Jurkat, Clone E6-1 (cell line): ENCODE data around the gene ACE2.
A peak's percentile ranks its signal among the peaks of the same experiment; 100 is the strongest.

Experiments used
- DNase-seq: peaks from one replicate; pipeline ENCODE4 v3.0.0-alpha.2; 2011; ENCODE audit warnings: low read depth, low spot score
- H3K4me3 ChIP-seq: 2 replicates; pipeline ENCODE4 v1.5.1; 2011; ENCODE audit warnings: mild to moderate bottlenecking, low read length, control low read depth, moderate library complexity

The ACE2 gene

DNA sequence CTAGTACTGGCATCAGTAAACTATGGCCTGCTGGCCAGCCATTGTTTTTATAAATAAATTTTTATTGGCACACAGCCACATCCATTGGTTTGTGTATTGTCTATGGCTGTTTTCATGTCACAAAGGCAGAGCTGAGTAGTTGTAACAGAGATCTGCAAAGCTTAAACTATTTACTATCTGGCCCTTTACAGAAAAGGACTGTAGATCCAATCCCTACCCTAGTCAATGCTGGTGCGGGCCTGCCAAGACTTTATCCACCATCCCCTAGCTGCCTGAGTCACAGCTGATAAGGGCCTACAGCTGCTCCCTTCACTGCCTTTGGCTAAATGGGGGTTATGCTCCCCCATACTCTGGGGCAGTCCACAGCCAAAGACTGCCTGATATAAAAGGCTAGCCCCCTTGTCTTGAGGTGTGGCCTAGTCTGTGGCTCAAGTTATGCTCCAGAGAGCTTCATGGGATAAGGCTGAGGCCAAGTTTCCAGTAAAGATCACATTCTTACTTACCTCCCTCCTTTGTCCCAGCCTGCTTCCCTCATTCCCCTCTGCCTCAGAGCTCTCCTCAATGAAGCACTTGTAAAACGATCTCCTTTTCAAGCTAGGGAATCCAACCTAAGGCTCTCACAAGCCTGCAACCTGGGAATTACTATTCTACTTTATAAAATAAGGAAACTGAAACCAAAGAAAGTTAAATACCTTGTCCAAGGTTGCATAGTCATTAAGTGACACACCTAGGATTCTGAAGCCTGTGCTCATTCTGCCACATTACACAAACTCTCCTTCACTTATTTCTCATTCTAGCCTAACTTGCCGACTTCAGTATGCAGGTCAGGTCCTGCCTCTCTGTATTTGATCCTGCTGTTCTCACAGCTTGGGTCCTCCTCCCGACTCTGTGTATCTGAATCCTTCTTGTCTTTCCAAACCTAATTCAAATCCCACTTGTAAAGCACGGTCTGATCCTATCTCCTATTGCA, 20.7 kb downstream of the ACE2 start:
- H3K4me3 ChIP-seq = no peak overlapping the region
- DNase-seq = no peak

DNA sequence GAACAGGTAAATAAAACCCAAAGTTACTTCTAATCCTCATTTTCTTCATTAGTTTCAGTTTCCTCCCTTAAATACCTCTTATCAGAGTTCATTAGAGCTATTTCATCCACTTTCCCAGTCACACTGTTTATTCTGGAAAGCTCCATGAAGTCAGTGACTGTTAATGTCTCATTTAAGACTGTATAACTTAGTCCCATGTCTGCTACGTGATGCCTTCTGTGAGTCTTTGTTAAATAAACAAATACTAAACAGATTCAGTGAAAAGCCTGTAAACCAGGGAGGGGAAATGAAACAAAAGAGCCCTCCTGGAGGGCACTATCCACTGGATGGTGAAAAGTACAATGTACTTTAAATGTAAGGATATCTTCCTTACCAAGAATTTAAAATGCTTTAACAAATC, 24.7 kb downstream of the ACE2 start:
- DNase-seq = no peak
- H3K4me3 ChIP-seq = no peak overlapping the region

DNA sequence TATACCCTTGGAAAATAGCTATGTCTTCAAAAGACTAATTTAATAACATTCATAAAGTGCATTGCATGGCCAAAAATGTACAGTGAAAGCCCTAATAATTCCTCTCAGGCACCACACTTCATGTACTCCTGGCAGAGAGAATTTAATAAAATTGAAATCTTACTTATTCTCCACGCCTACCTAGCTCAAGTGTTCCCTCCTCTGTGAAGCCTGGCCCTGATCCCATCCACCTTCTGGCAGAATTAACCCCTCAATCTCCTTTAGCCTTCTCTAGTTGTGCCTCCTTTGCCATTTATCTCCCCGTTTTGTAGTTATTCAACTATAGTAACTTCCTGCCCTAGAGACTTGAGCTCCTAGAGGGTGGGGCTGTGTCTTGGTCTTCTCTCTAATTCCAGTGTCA, 26.7 kb downstream of the ACE2 start:
- DNase-seq = no peak
- no peak overlapping the region for H3K4me3 ChIP-seq

DNA sequence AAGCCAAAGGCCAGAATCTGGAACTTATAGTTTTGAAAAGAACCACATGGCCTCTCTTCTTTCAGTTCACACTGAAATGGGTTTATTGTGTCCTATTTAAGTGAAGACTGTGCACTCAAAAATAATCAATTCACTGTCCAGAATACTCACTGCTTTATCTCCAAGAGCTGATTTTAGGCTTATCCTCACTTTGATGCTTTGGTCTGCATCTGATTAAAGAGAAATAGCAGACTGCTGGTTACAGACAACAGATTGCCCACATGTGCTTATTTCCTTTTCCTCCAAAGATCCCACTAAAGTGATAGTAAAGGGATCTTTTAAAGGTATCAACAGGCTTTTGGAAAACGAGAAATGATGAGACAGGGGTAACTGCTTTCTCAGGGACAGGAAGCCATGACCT, 30.6 kb downstream of the ACE2 start:
- no peak overlapping the region for H3K4me3 ChIP-seq
- no peak for DNase-seq

DNA sequence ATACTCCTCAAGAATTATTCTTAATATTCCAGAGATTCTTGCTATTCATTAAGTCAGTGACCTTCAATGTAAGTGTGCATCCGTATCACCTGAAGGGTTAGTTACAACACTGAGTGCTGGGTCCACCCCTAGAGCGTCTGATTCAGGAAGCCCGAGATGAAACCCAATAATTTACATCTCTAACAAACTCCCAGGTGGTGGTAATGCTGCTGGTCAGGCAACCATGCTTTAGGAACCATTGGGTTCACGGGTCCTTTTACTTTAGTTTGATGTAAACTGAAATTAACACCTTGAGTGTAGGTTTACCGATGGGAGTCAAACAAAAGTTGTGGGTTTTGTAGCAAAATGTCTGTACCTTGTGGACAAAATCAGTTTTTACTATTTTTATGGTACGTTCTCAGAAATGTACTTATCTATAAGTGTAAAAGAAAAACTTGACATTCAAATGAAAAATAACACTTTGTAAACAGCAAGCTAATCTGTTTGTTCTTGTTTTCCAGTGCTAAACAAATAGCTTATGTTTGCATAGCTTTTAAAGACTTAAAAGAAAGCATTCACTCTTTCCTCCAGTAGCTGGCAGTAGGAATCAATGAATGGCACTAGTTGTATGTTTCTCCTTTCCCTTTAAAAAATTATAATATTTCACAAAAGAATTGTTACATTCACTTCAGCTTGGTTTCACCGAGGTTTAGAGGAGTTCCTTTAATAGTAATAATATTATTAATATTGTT, 32.7 kb downstream of the ACE2 start:
- DNase-seq = no peak
- H3K4me3 ChIP-seq = no peak overlapping the region

DNA sequence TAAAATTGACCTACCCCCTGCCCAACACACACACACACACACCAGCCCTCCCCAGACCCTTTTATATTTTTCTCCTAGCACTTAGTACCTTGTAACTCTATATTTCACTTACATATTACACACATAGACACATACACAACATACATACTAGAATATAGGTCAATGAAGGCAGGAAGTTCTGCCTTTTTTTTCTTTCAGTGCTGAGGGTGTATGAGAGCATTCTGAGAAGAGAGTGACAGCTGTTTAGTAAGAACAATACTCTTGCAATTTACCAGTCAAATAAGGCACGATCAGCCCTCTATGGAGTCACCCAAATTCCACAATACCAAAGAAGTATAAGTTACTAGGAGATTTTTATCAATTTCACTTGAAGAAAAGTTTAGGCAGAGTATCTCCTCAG, 33.5 kb downstream of the ACE2 start:
- H3K4me3 ChIP-seq = no peak overlapping the region

DNA sequence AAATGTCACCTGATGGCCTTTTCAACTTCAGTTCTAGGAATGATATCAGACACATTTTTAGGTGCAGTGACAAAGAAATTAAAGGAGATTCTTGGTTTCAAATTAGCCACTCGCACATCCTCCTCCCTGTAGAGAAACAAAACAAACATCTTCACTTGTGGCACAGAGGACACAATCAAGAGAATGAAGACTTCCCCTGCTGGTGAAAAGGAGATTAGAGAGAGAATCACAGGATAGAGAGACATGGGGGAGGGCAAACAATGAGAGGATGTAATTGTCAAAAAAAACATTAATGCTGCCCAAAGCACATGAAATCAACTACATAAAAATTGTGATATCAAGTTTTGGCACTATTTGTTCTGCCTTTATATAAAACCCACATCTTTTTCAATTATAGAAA, 34.5 kb downstream of the ACE2 start:
- no peak overlapping the region for H3K4me3 ChIP-seq
- DNase-seq = no peak

More for the DNA sequence above, 33.5 kb downstream of the ACE2 start:
- DNase-seq = no peak

DNA sequence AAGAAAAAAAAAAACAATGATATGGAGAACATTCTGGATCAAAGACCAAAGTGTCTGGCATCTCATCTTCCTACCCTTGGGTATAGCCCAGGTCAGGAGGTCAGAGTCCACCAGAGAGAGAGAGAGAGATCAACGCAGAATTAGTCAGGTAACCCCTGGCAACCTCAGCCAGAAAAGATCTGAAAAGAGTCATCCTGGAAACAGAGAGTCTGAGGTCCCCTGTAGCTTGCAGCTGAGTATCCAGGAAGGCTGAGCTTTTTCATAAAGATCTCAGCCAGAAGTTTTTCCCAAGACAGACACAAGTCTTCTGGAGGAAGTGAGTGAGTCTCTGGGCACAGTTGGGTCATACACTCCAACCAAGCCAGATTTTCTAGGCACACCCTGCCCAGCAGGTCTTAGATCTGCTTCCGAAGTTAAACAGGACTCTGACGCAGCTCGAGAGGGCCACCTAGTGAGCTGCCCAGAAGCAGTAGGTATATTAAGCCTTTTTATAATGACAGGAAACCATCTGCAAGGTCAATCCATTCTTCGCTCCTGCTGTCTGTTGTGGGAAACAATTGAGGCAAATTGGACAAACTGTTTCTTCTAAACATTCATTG, 35.7 kb downstream of the ACE2 start:
- H3K4me3 ChIP-seq = no peak overlapping the region
- peak; percentile 5 for DNase-seq

DNA sequence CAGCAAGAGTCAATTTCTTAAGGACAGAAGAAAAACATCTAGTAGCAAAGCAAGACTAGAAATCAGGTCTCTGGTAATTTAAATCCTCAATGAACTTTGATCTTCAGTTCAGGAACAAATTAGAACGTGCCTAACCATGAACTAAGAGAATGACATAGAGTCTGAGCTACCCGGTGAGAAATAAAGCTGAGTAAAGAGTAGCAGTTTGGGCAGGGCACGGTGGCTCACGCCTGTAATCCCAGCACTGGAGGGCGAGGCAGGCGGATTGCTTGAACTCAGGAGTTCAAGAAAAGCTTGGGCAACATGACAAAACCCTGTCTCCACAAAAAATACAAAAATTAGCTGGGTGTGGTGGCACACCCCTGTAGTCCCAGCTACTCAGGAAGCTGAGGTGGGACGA, 37.7 kb downstream of the ACE2 start:
- no peak for DNase-seq
- H3K4me3 ChIP-seq = no peak overlapping the region

DNA sequence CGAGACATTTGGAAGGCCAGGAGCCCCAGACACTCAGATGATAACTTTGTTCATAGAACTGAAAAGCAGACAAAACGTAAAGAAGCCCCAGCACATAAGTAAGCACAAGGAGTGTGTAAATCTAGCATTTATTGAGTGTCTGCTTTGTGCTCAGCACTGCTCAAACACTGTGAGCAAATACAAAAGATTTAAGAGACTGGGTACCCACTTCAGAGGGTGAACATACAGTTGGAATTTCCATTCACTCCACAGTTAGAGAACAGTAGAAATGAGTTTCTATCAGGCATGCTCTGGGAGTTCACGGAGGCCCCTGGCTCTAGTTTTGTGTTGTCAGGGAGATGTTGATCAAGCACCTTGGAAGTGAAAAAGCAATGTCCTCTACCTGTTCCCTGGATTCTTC, 39.8 kb downstream of the ACE2 start:
- no peak overlapping the region for H3K4me3 ChIP-seq
- no peak for DNase-seq

DNA sequence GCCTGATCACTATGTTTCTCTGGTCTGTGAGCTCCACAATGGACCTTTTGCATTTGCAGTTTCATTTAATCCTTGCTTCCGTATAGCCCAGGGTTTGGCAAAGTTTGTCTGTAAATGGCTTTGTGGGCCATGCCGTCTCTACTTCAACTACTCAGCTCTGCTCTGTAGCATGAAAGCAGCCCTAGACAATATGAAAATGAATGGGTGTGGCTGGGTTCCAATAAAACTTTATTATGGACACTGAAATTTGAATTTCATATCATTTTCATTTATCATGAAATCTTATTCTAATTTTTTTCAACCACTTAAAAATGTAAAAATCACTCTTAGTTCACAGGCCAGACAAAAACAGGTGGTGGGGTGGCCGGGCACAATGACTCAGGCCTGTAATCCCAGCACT, 41.5 kb downstream of the ACE2 start:
- H3K4me3 ChIP-seq = no peak overlapping the region
- DNase-seq = no peak

DNA sequence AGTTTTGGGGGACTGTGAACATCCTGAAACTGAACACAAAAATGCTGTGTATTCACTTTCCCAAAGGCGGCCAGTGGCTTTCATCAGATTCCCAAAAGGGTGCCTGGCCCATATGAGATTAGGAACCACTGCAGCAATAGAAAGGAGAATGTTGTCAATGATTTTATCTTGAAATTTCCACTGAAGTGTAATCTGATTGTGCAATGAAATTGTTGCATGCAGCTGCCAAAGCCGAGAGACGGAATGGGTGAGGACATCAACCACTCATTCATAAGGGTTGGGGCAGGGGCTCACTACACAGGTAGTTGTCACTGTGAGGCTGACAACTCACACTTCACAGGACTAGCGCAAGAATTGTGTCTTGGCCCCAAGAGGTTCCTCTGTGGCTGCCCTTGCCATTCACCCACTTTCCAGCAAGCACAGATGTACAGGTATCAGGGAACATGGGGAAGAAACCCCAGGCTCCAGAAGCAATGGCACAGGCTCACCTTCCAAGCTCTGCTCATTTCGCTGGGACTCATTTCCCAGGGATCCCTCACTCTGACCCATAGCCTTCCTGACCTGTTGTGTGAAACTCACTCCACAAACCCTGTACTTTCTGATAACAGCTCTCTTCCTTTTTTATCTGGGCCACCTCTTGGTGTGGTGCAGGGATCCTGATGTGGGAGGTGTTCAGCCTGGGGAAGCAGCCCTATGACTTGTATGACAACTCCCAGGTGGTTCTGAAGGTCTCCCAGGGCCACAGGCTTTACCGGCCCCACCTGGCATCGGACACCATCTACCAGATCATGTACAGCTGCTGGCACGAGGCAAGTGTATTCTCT, 51.4 kb downstream of the ACE2 start:
- no peak overlapping the region for H3K4me3 ChIP-seq
- no peak for DNase-seq

DNA sequence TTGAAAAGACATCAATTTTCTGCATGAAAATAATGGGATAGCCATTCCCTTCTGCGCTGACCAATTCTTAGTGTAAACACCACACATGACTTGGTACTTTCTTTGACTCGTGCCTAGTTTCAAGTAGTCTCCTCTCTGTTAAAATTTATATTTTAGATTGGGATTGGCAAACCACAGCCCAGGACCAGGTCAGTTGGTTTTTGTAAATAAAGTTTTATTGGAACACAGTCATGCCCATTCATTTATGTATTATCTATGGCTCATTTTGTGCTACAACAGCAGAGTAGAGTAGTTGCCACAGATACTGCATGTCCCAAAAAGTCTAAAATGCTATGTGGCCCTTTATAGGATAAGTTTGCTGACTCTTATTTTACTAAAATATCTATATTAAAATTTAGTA, 53.4 kb downstream of the ACE2 start:
- DNase-seq = no peak
- no peak overlapping the region for H3K4me3 ChIP-seq

DNA sequence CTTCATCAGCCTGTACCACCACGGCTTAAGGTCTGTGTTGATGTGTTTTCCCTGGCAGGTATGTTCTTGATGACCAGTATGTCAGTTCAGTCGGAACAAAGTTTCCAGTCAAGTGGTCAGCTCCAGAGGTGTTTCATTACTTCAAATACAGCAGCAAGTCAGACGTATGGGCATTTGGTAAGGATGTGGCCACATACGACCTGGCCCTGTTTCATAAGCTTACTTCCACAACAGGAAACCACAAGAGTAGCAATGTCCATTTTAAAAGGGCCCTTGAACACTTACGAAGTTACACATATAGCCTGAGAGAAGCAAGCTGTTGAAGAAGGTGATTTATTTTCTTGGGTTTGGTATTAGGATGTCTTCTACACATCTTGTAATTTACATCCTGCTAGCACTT, 54.0 kb downstream of the ACE2 start:
- no peak overlapping the region for H3K4me3 ChIP-seq
- no peak for DNase-seq

DNA sequence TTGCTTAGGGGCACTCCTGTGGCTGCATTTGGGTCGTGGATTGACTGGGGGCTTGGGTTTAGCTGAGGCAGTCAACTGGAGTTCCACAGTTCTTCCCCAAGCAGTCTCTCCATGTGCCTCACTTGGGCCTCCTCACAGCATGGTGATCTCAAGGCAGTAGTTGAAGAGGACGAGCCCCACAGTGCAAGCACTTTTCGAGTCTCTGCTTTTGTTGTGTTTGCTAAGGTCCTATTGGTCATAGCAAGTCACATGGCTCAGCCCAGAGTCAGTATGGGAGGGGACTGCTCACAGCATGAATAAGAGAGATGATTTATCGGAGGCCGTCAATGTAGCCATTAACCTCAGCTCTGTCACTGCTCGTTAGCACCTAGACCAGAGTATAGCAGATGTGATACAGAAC, 70.4 kb downstream of the ACE2 start:
- no peak for DNase-seq
- H3K4me3 ChIP-seq = no peak overlapping the region

DNA sequence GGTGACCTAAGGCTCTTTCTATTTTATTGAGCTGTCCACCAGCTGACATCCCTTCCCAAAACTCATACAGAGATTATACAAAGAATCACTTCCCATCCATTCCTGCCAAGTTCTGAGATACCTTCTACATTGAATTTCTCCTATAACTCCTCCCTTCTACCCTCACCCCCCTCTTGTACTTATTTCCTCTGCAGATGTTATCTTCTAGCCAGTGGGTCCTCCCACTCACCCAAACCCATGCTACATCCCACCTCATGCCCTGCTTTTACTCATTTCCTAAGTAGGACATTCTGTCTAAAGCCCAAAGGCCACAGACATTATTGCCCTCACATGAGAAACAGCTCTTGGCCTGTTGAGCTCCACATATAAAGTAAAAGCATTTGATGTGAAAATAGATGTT, 71.6 kb downstream of the ACE2 start:
- no peak overlapping the region for H3K4me3 ChIP-seq
- DNase-seq = no peak

DNA sequence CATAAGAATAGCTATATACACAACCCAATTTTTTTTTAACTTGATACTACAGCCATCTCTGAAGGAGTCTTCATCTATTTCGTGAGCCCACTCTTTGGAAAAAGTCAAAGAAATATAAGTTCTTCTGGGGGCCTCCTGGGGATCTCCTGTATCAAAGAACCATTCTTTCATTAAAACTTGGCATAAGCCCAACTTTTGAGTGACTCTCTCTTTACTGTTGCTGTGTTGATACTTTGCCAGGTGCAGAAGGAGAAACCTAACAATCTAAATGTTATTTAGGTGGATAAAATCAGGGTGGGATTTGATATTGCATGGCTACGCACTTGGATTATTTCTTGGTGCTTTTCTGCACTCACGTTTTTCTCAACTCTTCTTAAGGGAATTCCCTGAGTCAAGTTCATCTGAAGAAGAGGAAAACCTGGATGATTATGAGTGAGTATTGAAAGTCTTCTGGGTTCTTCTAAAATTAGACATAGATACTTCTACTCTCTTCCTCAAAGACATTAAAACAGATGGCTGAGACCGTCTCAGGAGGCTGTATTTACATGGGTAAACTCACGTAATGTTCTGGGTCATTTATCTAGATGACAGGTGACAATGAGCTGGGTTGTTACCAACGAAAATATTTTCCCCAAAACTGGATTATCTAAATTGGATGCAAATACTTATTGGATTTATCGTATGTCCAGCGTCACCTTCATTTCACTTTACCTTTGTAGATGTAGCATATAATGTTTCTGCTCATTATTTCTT, 74.9 kb downstream of the ACE2 start:
- no peak overlapping the region for H3K4me3 ChIP-seq
- no peak for DNase-seq

DNA sequence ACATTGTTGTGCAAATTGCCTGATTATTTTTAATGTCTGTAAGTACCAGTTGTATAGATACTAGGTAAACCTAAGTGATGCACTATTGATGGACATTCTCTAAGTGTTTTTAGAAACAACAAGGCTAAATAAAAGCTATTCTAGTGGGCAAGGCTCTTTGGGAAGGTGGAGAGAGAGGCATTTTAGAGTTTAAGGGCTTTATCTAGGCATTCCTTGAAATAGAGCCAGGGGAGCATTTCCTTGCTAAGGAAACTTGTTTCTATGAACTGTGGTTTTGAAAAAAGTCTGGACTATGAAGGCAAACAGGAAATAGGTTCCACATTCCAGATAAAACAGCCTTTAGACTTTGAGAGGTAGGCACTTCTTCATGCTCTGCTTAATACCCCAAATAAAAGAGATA, 76.3 kb downstream of the ACE2 start:
- no peak for DNase-seq
- H3K4me3 ChIP-seq = no peak overlapping the region

DNA sequence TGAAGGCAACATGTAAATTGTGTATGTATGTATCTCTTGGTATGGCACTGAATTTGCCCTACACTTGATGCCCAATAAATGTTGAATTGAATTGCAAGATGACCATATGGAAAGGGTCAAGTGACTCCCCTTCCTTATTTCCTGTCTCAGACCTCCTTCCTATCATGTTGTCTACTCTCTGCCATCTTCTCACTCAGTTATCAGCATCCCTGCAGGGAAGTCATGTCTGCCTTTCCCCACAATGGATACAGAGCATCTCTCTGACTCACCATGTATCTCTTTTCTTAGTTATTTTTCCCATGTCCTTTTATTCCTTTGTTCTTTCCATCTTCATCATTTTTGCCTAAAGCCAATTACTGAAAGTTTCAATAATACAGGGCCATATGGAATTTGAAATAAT, 77.7 kb downstream of the ACE2 start:
- no peak for DNase-seq
- H3K4me3 ChIP-seq = no peak overlapping the region
